H1 (cell line): ENCODE results near the gene HPN. TPM values are rescaled to one million over a fixed set of nuclear protein-coding genes. Genes with fewer than 3 reads are reported as not detected.

Source experiments
- ASH2L ChIP-seq: fragments of 200-600, 300-600 bp; sonication (generic); IDR thresholded peaks from one replicate; pipeline ENCODE4 v1.7.1; 2017; ENCODE audit warnings: low read length
- CHD1 ChIP-seq: IDR thresholded peaks from 2 replicates; pipeline ENCODE4 v1.6.1; 2012; ENCODE audit warnings: low read depth, low read length, improper control_type of control experiment
- CHD2 ChIP-seq: IDR thresholded peaks from 2 replicates; pipeline ENCODE4 v1.6.1; 2012; ENCODE audit warnings: low read length, improper control_type of control experiment
- HDAC6 ChIP-seq: IDR thresholded peaks from one replicate; pipeline ENCODE4 v1.7.1; 2012; ENCODE audit warnings: low read depth, mild to moderate bottlenecking, inconsistent platforms, low read length, moderate library complexity
- KDM4A ChIP-seq: IDR thresholded peaks from one replicate; pipeline ENCODE4 v1.7.1; 2012; ENCODE audit warnings: low read depth, mild to moderate bottlenecking, moderate library complexity, low read length, inconsistent platforms; ENCODE audit not compliant: severe bottlenecking
- KDM5A ChIP-seq: fragments of 200-600 bp; IDR thresholded peaks from 2 replicates; pipeline ENCODE4 v1.7.1; 2012; ENCODE audit warnings: mild to moderate bottlenecking, low read length, inconsistent platforms, mixed read lengths
- RAD21 ChIP-seq, 2 experiments: IDR thresholded peaks in 1 of 2; conservative IDR thresholded peaks in 1 of 2; 2 replicates each; pipeline ENCODE4 v1.6.1; 2011; ENCODE audit warnings: low read depth in 2 of 2, low read length in 2 of 2, improper control_type of control experiment in 1 of 2, inconsistent platforms in 1 of 2, mild to moderate bottlenecking in 1 of 2, moderate library complexity in 1 of 2
- TBP ChIP-seq: IDR thresholded peaks from 2 replicates; pipeline ENCODE4 v1.6.1; 2011; ENCODE audit warnings: low read depth, low read length, improper control_type of control experiment
- ZNF274 ChIP-seq: IDR thresholded peaks from 2 replicates; pipeline ENCODE4 v1.7.0; 2012; ENCODE audit warnings: low read length, borderline replicate concordance; ENCODE audit errors: extremely low read depth
- polyA plus RNA-seq, 7 experiments: library from polyadenylated mRNA; depleted of rRNA in 3 of 7; stranded (reverse) in 5 of 7; unstranded in 2 of 7; fragments of >200 nt in 5 of 7; fragments of 200-250 nt in 2 of 7; gene quantifications; 1 replicate in 5 of 7; 2 replicates in 1 of 7; 4 replicates in 1 of 7; pipeline versions ENCODE4 v1.2.1 to v1.2.3, GENCODE V29; 2011 to 2013; ENCODE audit warnings: missing spikeins in 2 of 7, mixed read lengths in 2 of 7
- total RNA-seq: library from RNA; stranded (reverse); fragmentation: NEBNext Ultra II Directional; extraction: Animal tissue kit (Norgen Biotek cat#: 25700); gene quantifications from 2 replicates; pipeline ENCODE4 v1.2.1, GENCODE V29; 2021
- TF ChIP-seq, protein P1 (sequence below): IDR thresholded peaks from 2 replicates; pipeline ENCODE4 v1.6.1; 2012; ENCODE audit warnings: inconsistent platforms
- TF ChIP-seq, protein P2 (sequence below): fragments of 300-600 bp; sonication (generic); IDR thresholded peaks from 2 replicates; pipeline ENCODE4 v1.7.1; 2012; ENCODE audit warnings: low read length, moderate library complexity, mild to moderate bottlenecking, inconsistent platforms; ENCODE audit not compliant: insufficient replicate concordance

Gene HPN
- total and polyA plus RNA-seq, 2 of the 8 experiments (the other 6 are each of a cell fraction or from before 2014, with no cell fraction given) = 14.7 to 33.7 TPM

DNA sequence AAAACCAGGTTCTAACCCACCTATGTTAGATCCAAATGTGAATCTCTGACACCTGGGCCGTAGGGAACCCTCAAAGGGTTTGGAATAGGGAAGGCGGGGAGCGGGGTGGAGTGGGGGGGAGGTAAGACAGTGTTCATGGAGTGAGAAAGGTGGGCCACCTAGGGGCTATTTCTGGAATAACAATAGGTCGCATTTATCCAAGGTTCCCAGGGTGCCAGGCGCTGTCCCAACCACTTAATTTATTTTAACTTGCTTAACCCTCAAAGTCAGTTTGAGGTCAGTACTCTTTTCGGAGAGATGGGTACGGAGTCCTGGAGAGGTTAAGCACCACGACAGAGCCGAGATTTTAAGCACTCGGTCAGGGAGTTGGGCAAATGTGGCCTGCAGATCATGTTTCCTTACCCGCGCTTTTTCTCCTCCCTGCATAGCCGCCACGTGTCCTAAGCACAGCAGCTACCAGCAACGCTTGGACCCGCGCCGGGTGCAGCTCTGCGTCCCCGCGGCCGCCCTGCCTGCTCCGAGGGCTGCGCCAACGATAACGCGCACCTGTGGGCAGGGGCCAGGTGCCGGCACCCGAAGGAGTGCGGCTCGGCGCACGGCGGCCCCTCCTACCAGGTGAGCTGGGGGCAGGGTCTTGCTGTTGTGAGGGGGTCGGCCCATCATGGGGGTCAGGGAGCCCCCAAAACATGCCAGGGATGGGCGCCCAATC, 49.1 kb downstream of the HPN start (continued):
- TF ChIP-seq TBP (no peak), ASH2L (peak; percentile 67), HDAC6 (no peak), KDM4A (no peak), CHD2 (no peak), KDM5A (no peak), CHD1 (no peak), ZNF274 (no peak), RAD21 (IDR thresholded peaks at IDR 0.05 in 1 of 2, conservative IDR thresholded peaks at IDR 0.05 in 1 of 2; ENCODE audit: low read depth in 2 of 2, low read length in 2 of 2) (peak; percentile 52 to 59)
- TF ChIP-seq, protein P1, sequence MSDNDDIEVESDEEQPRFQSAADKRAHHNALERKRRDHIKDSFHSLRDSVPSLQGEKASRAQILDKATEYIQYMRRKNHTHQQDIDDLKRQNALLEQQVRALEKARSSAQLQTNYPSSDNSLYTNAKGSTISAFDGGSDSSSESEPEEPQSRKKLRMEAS = peak; percentile 99
- TF ChIP-seq, protein P2, sequence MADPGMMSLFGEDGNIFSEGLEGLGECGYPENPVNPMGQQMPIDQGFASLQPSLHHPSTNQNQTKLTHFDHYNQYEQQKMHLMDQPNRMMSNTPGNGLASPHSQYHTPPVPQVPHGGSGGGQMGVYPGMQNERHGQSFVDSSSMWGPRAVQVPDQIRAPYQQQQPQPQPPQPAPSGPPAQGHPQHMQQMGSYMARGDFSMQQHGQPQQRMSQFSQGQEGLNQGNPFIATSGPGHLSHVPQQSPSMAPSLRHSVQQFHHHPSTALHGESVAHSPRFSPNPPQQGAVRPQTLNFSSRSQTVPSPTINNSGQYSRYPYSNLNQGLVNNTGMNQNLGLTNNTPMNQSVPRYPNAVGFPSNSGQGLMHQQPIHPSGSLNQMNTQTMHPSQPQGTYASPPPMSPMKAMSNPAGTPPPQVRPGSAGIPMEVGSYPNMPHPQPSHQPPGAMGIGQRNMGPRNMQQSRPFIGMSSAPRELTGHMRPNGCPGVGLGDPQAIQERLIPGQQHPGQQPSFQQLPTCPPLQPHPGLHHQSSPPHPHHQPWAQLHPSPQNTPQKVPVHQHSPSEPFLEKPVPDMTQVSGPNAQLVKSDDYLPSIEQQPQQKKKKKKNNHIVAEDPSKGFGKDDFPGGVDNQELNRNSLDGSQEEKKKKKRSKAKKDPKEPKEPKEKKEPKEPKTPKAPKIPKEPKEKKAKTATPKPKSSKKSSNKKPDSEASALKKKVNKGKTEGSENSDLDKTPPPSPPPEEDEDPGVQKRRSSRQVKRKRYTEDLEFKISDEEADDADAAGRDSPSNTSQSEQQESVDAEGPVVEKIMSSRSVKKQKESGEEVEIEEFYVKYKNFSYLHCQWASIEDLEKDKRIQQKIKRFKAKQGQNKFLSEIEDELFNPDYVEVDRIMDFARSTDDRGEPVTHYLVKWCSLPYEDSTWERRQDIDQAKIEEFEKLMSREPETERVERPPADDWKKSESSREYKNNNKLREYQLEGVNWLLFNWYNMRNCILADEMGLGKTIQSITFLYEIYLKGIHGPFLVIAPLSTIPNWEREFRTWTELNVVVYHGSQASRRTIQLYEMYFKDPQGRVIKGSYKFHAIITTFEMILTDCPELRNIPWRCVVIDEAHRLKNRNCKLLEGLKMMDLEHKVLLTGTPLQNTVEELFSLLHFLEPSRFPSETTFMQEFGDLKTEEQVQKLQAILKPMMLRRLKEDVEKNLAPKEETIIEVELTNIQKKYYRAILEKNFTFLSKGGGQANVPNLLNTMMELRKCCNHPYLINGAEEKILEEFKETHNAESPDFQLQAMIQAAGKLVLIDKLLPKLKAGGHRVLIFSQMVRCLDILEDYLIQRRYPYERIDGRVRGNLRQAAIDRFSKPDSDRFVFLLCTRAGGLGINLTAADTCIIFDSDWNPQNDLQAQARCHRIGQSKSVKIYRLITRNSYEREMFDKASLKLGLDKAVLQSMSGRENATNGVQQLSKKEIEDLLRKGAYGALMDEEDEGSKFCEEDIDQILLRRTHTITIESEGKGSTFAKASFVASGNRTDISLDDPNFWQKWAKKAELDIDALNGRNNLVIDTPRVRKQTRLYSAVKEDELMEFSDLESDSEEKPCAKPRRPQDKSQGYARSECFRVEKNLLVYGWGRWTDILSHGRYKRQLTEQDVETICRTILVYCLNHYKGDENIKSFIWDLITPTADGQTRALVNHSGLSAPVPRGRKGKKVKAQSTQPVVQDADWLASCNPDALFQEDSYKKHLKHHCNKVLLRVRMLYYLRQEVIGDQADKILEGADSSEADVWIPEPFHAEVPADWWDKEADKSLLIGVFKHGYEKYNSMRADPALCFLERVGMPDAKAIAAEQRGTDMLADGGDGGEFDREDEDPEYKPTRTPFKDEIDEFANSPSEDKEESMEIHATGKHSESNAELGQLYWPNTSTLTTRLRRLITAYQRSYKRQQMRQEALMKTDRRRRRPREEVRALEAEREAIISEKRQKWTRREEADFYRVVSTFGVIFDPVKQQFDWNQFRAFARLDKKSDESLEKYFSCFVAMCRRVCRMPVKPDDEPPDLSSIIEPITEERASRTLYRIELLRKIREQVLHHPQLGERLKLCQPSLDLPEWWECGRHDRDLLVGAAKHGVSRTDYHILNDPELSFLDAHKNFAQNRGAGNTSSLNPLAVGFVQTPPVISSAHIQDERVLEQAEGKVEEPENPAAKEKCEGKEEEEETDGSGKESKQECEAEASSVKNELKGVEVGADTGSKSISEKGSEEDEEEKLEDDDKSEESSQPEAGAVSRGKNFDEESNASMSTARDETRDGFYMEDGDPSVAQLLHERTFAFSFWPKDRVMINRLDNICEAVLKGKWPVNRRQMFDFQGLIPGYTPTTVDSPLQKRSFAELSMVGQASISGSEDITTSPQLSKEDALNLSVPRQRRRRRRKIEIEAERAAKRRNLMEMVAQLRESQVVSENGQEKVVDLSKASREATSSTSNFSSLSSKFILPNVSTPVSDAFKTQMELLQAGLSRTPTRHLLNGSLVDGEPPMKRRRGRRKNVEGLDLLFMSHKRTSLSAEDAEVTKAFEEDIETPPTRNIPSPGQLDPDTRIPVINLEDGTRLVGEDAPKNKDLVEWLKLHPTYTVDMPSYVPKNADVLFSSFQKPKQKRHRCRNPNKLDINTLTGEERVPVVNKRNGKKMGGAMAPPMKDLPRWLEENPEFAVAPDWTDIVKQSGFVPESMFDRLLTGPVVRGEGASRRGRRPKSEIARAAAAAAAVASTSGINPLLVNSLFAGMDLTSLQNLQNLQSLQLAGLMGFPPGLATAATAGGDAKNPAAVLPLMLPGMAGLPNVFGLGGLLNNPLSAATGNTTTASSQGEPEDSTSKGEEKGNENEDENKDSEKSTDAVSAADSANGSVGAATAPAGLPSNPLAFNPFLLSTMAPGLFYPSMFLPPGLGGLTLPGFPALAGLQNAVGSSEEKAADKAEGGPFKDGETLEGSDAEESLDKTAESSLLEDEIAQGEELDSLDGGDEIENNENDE = no peak
